HEK293 (cell line): ENCODE measurements around the gene MDGA2.

Source experiments
- CTCF ChIA-PET: fragments of 350-600 bp; formaldehyde crosslinking; extraction: SDS; loops from one replicate; lab custom pipeline; 2021; ENCODE audit warnings: antibody characterized with exemption; lab: Yijun Ruan, JAX
- POLR2A ChIA-PET: fragments of 300-600 bp; formaldehyde crosslinking; extraction: SDS; loops from one replicate; lab custom pipeline; 2020; ENCODE audit warnings: antibody characterized with exemption, inconsistent platforms; lab: Yijun Ruan, JAX
- H3K27ac ChIP-seq: fragments of 200-500 bp; sonication (Bioruptor generic); 2 replicates; pipeline ENCODE4 v1.5.1; 2014; ENCODE audit warnings: low read depth, low read length, control low read depth, inconsistent platforms; ENCODE audit errors: extremely low read depth
- H3K36me3 ChIP-seq, 2 experiments: fragments of 200-500 bp in 1 of 2; sonication (Bioruptor generic) in 1 of 2; 1 replicate in 1 of 2; 2 replicates in 1 of 2; pipeline ENCODE4 v1.5.1; 2014 to 2017; ENCODE audit warnings: inconsistent platforms in 2 of 2, low read length in 2 of 2; ENCODE audit not compliant: control insufficient read depth in 2 of 2, insufficient read depth in 1 of 2
- H3K4me1 ChIP-seq: fragments of 200-500 bp; sonication (Bioruptor generic); 2 replicates; pipeline ENCODE4 v1.5.1; 2014; ENCODE audit warnings: mild to moderate bottlenecking, low read length, inconsistent platforms; ENCODE audit not compliant: control insufficient read depth, insufficient read depth
- H3K4me3 ChIP-seq: 2 replicates; pipeline ENCODE4 v1.5.1; 2011; ENCODE audit warnings: low read depth, mild to moderate bottlenecking, control low read depth, low read length, moderate library complexity
- H3K9me3 ChIP-seq: fragments of 200-500 bp; sonication (Bioruptor generic); 2 replicates; pipeline ENCODE4 v1.5.1; 2014; ENCODE audit warnings: low read depth, low read length, inconsistent platforms; ENCODE audit not compliant: control insufficient read depth, insufficient read depth
- HOXD13 ChIP-seq: sonication (generic); formaldehyde crosslinking; IDR thresholded peaks from 2 replicates; pipeline ENCODE4 v1.8.0; 2022; ENCODE audit warnings: missing genetic modification reagents, borderline replicate concordance
- OSR2 ChIP-seq: fragments of 450-650 bp; formaldehyde crosslinking; IDR thresholded peaks from 2 replicates; pipeline ENCODE4 v1.5.1; 2016; ENCODE audit warnings: missing biosample characterization, missing genetic modification characterization
- REPIN1 ChIP-seq: fragments of 450-650 bp; formaldehyde crosslinking; IDR thresholded peaks from 2 replicates; pipeline ENCODE4 v1.5.1; 2017; ENCODE audit warnings: missing biosample characterization, missing genetic modification characterization, low read depth
- ZNF223 ChIP-seq: fragments of 450-650 bp; formaldehyde crosslinking; IDR thresholded peaks from 2 replicates; pipeline ENCODE4 v1.5.1; 2016; ENCODE audit warnings: missing biosample characterization, missing genetic modification characterization
- ZNF274 ChIP-seq, 2 experiments: fragments of 200-500 bp in 1 of 2; fragments of 450-650 bp in 1 of 2; sonication (Bioruptor generic) in 1 of 2; formaldehyde crosslinking in 1 of 2; IDR thresholded peaks; 2 replicates each; pipeline versions ENCODE4 v1.5.1 to v1.6.1; 2014 to 2016; ENCODE audit warnings: borderline replicate concordance in 1 of 2, inconsistent platforms in 1 of 2, low read length in 1 of 2, missing biosample characterization in 1 of 2, missing genetic modification characterization in 1 of 2
- ZNF416 ChIP-seq: fragments of 450-650 bp; formaldehyde crosslinking; IDR thresholded peaks from 2 replicates; pipeline ENCODE4 v1.5.1; 2016; ENCODE audit warnings: missing biosample characterization, missing genetic modification characterization
- ZNF521 ChIP-seq: fragments of 450-650 bp; formaldehyde crosslinking; IDR thresholded peaks from 2 replicates; pipeline ENCODE4 v1.5.1; 2017; ENCODE audit warnings: missing biosample characterization, mild to moderate bottlenecking, missing genetic modification characterization
- ZNF707 ChIP-seq: fragments of 450-650 bp; formaldehyde crosslinking; IDR thresholded peaks from 2 replicates; pipeline ENCODE4 v1.5.1; 2016; ENCODE audit warnings: missing biosample characterization, missing genetic modification characterization
- ZNF768 ChIP-seq: fragments of 450-650 bp; formaldehyde crosslinking; IDR thresholded peaks from 2 replicates; pipeline ENCODE4 v1.5.1; 2018; ENCODE audit warnings: missing biosample characterization, mild to moderate bottlenecking, missing genetic modification characterization
- TF ChIP-seq, protein P1 (sequence below): fragments of 450-650 bp; formaldehyde crosslinking; IDR thresholded peaks from 2 replicates; pipeline ENCODE4 v1.5.1; 2016; ENCODE audit warnings: missing biosample characterization, missing genetic modification characterization
- TF ChIP-seq, protein P2 (sequence below): fragments of 450-650 bp; formaldehyde crosslinking; IDR thresholded peaks from 2 replicates; pipeline ENCODE4 v1.5.1; 2016; ENCODE audit warnings: missing biosample characterization, missing genetic modification characterization
- TF ChIP-seq, protein P3 (sequence below): fragments of 450-650 bp; formaldehyde crosslinking; IDR thresholded peaks from 2 replicates; pipeline ENCODE4 v1.5.1; 2016; ENCODE audit warnings: missing biosample characterization, missing genetic modification characterization
- TF ChIP-seq, protein P4 (sequence below): fragments of 450-650 bp; formaldehyde crosslinking; IDR thresholded peaks from 2 replicates; pipeline ENCODE4 v1.5.1; 2017; ENCODE audit warnings: missing biosample characterization, missing genetic modification characterization
- TF ChIP-seq, protein P5 (sequence below): fragments of 450-650 bp; formaldehyde crosslinking; IDR thresholded peaks from 2 replicates; pipeline ENCODE4 v1.5.1; 2016; ENCODE audit warnings: missing biosample characterization, missing genetic modification characterization
- TF ChIP-seq, protein P6 (sequence below): fragments of 450-650 bp; formaldehyde crosslinking; IDR thresholded peaks from 2 replicates; pipeline ENCODE4 v1.5.1; 2016; ENCODE audit warnings: missing biosample characterization, missing genetic modification characterization

MDGA2 gene

DNA sequence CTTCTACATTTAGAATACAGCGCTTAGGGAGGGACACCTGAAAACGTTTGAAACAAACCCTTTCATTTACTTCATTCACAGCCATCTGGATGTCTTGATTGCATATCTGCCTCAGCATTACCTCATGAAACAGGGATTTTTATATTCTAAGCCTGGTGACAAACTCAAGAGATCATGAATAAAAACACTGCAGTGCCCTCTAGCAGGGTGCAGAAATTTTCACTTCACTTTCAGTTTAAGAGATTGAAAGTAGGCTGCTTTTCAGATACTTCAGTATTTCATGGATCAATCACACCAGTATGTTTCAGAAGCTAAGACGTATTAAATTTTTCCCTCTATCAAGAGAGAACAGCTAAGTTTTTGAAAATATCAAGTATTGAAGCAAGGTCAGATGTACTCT, 467.8 kb downstream of the MDGA2 start:
- Histone ChIP-seq H3K9me3 (no peaks in the 10 kb centered on the region), H3K27ac (no peak overlapping the region), H3K36me3 (no peaks in the 10 kb centered on the region; a peak in 1 of 3 replicates), H3K4me1 (no peaks in the 10 kb centered on the region), H3K4me3 (no peak overlapping the region)
- ChIA-PET POLR2A (no interaction called here), CTCF (interaction anchor here (0.8 kb wide), 1 partner anchor 69 kb away, joined by 3 read pairs; no protein-coding TSS in a partner anchor)
- TF ChIP-seq, protein P1, sequence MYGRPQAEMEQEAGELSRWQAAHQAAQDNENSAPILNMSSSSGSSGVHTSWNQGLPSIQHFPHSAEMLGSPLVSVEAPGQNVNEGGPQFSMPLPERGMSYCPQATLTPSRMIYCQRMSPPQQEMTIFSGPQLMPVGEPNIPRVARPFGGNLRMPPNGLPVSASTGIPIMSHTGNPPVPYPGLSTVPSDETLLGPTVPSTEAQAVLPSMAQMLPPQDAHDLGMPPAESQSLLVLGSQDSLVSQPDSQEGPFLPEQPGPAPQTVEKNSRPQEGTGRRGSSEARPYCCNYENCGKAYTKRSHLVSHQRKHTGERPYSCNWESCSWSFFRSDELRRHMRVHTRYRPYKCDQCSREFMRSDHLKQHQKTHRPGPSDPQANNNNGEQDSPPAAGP (tag by site-specific recombination): no peak

DNA sequence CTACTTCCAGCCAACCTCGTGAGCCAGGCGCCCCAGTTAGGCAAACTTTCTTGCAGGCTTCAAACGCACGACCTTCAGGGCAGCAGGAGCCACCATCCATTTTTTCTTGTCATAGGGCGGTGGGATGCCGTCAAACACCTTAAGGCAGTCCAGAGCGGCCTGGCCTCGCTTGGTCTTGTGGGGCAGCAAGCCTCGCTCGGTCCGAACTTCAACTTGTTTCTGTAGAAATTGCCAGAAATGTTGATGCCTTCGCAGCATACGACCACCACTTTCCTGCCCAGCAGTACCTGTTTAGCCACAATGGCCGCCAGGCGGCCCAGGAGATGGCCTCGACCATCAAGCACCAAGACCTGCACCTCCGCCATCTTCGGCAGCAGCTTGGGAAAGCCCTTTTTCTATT, 474.7 kb downstream of the MDGA2 start:
- H3K4me3 ChIP-seq: no peak overlapping the region
- H3K27ac ChIP-seq: no peak overlapping the region
- H3K9me3 ChIP-seq: no peaks in the 10 kb centered on the region
- CTCF ChIA-PET: no interaction called here
- POLR2A ChIA-PET: no interaction called here
- H3K4me1 ChIP-seq: no peaks in the 10 kb centered on the region
- no peaks in the 10 kb centered on the region for H3K36me3 ChIP-seq
- TF ChIP-seq ZNF416 (no peak), ZNF223 (tag by site-specific recombination) (no peak), ZNF274 (IDR thresholded peaks at IDR 0.05; ENCODE audit: low read length) (no peak), ZNF274 (tag by site-specific recombination; IDR thresholded peaks at IDR 0.05; ENCODE audit: borderline replicate concordance) (no peak), ZNF707 (no peak), ZNF521 (no peak), HOXD13 (CRISPR knock-in tag) (no peak), ZNF768 (no peak), OSR2 (tag by site-specific recombination) (no peak), REPIN1 (tag by site-specific recombination) (no peak)
- TF ChIP-seq, protein P2, sequence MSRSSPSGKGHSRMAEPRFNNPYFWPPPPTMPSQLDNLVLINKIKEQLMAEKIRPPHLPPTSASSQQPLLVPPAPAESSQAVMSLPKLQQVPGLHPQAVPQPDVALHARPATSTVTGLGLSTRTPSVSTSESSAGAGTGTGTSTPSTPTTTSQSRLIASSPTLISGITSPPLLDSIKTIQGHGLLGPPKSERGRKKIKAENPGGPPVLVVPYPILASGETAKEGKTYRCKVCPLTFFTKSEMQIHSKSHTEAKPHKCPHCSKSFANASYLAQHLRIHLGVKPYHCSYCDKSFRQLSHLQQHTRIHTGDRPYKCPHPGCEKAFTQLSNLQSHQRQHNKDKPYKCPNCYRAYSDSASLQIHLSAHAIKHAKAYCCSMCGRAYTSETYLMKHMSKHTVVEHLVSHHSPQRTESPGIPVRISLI: no peak
- TF ChIP-seq, protein P3, sequence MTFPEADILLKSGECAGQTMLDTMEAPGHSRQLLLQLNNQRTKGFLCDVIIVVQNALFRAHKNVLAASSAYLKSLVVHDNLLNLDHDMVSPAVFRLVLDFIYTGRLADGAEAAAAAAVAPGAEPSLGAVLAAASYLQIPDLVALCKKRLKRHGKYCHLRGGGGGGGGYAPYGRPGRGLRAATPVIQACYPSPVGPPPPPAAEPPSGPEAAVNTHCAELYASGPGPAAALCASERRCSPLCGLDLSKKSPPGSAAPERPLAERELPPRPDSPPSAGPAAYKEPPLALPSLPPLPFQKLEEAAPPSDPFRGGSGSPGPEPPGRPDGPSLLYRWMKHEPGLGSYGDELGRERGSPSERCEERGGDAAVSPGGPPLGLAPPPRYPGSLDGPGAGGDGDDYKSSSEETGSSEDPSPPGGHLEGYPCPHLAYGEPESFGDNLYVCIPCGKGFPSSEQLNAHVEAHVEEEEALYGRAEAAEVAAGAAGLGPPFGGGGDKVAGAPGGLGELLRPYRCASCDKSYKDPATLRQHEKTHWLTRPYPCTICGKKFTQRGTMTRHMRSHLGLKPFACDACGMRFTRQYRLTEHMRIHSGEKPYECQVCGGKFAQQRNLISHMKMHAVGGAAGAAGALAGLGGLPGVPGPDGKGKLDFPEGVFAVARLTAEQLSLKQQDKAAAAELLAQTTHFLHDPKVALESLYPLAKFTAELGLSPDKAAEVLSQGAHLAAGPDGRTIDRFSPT (tag by site-specific recombination): no peak
- TF ChIP-seq, protein P4, sequence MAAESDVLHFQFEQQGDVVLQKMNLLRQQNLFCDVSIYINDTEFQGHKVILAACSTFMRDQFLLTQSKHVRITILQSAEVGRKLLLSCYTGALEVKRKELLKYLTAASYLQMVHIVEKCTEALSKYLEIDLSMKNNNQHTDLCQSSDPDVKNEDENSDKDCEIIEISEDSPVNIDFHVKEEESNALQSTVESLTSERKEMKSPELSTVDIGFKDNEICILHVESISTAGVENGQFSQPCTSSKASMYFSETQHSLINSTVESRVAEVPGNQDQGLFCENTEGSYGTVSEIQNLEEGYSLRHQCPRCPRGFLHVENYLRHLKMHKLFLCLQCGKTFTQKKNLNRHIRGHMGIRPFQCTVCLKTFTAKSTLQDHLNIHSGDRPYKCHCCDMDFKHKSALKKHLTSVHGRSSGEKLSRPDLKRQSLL (tag by site-specific recombination): no peak
- TF ChIP-seq, protein P5, sequence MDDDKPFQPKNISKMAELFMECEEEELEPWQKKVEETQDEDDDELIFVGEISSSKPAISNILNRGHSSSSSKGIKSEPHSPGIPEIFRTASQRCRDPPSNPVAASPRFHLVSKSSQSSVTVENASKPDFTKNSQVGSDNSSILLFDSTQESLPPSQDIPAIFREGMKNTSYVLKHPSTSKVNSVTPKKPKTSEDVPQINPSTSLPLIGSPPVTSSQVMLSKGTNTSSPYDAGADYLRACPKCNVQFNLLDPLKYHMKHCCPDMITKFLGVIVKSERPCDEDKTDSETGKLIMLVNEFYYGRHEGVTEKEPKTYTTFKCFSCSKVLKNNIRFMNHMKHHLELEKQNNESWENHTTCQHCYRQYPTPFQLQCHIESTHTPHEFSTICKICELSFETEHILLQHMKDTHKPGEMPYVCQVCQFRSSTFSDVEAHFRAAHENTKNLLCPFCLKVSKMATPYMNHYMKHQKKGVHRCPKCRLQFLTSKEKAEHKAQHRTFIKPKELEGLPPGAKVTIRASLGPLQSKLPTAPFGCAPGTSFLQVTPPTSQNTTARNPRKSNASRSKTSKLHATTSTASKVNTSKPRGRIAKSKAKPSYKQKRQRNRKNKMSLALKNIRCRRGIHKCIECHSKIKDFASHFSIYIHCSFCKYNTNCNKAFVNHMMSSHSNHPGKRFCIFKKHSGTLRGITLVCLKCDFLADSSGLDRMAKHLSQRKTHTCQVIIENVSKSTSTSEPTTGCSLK: no peak
- TF ChIP-seq, protein P6, sequence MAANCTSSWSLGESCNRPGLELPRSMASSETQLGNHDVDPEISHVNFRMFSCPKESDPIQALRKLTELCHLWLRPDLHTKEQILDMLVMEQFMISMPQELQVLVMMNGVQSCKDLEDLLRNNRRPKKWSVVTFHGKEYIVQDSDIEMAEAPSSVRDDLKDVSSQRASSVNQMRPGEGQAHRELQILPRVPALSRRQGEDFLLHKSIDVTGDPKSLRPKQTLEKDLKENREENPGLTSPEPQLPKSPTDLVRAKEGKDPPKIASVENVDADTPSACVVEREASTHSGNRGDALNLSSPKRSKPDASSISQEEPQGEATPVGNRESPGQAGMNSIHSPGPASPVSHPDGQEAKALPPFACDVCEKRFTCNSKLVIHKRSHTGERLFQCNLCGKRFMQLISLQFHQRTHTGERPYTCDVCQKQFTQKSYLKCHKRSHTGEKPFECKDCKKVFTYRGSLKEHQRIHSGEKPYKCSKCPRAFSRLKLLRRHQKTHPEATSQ (tag by site-specific recombination): no peak
- TF ChIP-seq, all 188 proteins: peak for 0
